Inflammatory macrophage (primary cell): ENCODE data around the gene FRMD4A.
"Not testable (repeated sequence)": the region's sequence is repeated elsewhere in the genome, so short reads cannot be mapped to it uniquely, and the experiment has no call there.

Experiments used
- DNase-seq, 2 donors: peaks; one replicate each; pipeline ENCODE4 v3.0.0-alpha.2; 2020 to 2022

FRMD4A gene

DNA sequence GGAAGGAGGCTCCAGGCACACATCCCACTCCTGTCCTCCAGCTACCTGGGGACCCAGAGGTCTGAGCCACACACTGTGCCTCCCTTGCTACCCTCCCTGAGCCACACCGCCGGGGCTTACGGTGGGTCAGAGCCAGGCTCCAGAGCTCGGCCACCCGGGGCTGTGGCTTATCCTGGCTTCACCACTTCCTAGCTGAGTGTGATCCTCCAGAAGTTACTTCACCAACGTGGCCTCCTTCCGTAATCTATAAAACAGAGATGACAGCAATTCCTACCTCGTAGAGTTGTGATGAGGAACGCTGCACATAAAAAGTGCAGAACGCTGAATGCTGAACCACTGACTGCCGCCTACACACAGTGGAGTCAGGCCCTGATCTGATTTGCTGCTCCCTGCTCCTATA, 458.9 kb downstream of the FRMD4A start:
- peak; percentile 49 to 57 for DNase-seq

GRCh38 chr10:13871011-13871410, 459.7 kb downstream of the FRMD4A start:
- DNase-seq: no peak

- no peak for DNase-seq
Measured at GRCh38 chr10:13869295-13869664, 461.4 kb downstream of the FRMD4A start.

- no peak for DNase-seq
Measured at GRCh38 chr10:13868528-13869294, 462.0 kb downstream of the FRMD4A start.

DNA sequence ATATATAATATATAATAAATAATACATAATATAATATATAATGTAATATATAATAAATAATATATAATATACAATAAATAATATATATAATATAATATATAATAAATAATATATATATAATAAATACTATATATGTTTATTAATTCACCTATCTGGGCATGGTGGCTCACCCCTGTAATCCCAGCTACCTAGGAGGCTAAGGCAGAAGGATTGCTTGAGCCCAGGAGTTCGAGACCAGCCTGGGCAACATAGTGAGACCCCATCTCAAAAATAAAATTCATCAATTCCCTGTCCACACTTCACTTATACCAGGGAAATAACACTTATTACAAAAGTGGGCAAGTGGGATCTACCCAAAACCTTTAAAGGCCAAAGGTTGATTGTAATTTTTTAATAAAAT, 462.9 kb downstream of the FRMD4A start:
- DNase-seq: no peak

GRCh38 chr10:13865758-13866491, 464.8 kb downstream of the FRMD4A start:
- no peak for DNase-seq

- DNase-seq: not testable (repeated sequence)
Measured at GRCh38 chr10:13865220-13865619, 465.5 kb downstream of the FRMD4A start.

- no peak for DNase-seq
Measured at GRCh38 chr10:13862546-13863233, 468.0 kb downstream of the FRMD4A start.

GRCh38 chr10:13860886-13861285, 469.8 kb downstream of the FRMD4A start:
- DNase-seq: no peak

DNA sequence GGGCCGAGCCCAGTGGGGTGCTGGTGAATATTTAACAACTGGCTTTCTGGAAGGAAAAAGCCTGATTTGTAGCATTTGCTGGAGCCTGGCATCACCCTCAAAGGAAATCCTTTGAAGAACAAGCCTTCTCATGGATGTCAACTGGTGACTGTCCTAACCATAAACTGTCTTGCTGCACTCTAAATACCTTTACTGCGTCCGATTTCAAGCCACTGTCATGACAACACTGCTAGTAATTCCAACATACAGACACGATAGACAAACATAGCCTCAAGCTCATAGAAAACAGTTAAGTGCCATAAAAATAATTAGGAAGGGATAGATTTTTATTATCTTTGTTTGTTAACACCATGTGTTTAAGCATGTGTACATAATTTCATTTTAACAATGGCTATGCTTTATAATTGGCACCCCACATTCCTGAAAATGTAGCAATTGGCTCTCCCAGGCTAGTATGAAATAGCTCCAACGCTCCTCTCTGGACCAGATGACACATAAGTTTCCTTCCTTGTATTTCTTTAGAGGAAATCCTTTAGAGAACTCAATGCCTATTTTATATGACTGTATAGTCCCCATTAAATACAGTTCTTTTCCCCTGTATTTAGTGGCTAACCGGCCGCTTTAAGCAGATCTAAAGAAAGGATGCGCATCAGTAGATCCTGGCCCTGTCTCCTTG, 470.6 kb downstream of the FRMD4A start:
- DNase-seq: no peak

DNA sequence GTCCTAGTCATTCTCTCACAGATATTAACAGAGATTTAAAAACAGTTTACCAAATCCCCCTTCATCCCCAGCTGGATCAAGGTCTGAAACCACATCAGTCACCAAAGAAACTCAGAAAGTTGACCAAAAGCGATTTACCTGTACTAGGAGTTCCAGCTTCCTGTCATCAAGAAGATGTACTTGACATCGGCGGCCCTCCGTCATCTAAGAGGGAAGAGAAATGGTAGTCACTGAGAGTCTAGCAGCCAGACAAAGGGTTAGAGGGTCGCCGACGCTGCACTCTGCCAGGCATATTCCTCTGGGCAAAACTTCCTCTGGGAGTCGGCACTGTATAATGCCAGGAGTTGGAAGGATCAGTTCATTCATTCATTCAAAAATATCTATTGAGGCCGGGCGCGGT, 472.0 kb downstream of the FRMD4A start:
- DNase-seq: no peak

GRCh38 chr10:13857451-13857850, 473.3 kb downstream of the FRMD4A start:
- peak; percentile 54 to 55 for DNase-seq

DNA sequence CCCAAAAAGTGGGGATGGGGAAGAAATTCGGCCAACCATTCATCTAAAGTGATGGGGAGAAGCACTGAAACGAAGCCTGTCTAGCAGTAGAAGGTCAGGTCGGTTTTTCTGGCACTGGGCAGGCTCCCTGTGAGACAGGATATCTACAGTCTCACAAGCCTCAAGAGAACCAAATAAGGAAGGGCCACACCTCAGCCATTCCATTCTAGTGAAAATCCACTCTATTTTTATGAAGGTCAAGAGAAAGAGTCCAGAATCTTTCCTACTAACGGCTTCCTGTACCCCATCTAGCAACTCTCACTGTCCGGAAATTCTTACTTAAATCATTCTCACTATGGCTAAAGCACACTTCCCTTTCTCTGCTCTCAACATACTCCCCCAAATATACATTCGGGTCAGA, 476.9 kb downstream of the FRMD4A start:
- peak; percentile 17 to 49 for DNase-seq

GRCh38 chr10:13852872-13853271, 477.9 kb downstream of the FRMD4A start:
- DNase-seq: peak; percentile 56 to 71

DNA sequence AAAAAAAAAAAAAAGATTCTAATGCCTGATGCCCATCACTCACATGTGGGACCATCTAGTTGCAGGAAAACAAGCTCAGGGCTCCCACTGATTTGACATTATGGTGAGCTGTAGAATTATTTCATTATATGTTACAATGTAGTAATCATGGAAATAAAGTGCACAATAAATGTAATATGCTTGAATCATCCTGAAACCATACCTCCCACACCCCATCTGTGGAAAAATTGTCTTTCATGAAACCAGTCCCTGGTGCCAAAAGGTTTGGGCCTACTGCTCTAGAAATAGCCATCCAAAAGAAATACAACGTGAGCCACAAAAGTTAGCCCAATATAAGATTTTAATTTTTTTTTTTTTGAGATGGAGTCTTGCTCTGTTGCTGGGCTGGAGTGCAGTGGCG, 478.8 kb downstream of the FRMD4A start:
- peak in 1 of 2 donors; percentile 6 for DNase-seq

DNA sequence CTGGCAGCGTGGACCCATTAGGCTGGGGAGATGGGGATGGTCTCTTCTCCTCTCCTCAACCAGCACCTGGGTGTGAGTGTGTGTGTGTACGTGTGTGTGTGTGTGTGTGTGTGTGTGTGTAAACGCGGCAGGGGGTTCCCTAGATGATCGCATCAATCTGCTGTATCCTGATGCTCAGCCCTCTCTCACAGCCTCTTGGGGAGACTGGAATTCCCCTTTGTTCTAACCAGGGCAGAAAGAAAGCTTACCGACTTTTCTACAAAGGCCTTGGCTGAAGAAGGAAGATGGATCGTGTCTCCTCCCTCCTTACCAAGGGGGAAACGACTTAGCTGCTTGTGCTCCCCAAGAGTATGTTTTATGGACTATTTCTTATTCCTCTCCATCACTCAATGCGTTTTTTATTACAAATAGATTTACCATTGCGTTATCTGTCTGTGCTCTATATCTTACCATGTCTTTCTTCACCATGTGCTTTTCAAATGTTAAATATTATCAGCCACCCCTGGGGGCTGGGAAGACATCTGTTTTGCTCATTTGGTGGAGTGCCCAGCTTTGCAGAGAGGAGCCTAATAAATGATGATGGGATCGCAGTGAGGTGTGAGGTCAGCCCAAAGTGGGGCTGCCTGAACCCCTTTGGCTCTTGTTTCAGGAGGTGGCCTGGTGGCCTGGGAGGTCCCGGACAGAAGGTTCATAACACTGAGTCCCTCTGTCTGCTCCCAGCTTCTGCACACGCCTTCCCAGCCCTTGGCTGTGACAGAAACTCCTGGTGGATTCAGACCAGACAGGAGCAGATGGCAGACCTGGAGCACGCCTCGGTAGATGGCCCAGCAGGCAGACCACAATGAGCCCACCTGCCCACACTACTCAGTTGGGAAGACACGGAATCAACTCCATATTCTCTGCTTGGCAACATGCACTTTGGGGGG, 481.9 kb downstream of the FRMD4A start:
- DNase-seq: no peak

- no peak for DNase-seq
Measured at GRCh38 chr10:13847201-13847631, 483.5 kb downstream of the FRMD4A start.

DNA sequence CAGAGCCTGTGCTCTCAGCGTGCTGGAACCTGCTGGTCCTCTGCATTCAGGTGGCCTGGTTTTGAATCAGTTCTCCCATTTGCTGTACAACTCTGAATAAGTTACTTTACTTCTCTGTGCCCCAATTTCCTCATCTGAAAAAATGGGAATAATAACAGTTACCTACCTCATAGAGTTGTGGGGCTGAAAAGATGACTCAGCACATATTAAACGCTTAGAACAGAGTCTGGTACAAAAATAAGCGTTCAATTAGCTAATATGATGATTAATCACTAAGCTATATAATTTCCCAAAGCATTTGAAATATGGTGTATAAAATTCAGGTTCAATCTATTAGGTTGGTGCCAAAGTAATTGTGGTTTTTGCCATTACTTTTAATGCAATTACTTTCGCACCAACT, 484.8 kb downstream of the FRMD4A start:
- no peak for DNase-seq

DNA sequence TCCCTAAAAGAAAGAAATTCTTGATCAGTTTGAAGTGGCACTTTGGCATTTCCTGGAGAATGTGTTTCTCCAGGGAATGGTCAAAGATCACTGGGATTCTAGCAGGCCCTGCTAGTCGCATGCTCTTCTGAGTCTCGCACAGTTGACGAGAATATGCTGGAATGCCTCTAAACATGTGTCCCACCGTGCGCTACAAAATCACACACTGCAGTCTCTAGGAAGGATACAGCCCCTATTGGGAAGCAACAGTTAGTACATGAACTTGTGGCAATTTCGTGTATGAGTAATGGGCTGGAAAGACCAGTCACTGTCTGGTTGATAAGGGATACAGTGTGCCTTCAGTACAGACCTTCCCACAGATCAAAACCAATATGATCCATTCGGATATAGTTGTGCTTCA, 486.1 kb downstream of the FRMD4A start:
- no peak for DNase-seq

DNA sequence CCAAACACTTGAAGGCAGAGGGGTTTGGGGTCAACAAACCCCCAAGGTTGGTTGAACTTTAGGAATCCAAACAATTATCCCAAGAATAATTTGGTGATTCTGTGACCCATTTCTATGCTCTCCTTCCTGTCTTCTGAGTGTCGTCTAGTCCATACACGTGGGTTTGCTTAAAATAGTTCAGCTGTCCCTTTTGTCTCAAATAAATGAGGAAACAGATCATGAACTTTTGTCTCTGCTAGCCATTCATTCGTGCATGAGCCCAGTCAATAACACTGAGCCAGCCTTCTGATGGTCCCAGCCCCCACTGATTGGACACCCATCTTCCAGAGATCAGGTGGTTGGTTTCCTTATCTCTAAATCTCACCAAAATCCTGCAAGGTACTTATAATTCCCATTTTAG, 488.6 kb downstream of the FRMD4A start:
- peak; percentile 7 to 29 for DNase-seq

DNA sequence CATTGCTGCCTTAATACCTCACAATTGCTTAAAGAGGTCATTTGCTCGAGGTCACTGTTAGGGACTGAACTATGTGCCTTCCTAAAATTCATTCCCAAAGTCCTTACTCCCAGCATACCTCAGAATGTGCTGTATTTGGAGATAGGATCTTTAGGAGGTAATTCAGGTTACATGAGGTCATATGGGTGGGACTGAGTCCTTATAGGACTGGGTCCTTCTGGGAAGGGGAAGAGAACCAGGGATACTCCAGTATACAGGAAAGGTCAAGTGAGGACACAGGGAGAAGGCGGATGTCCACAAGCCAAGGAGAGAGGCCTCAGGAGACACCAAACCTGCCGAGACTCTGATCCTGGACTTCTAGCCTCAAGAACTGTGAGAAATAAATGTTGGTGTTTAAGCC, 490.7 kb downstream of the FRMD4A start:
- DNase-seq: no peak
